HCT116 (cell line): ENCODE measurements around the gene FCHO1. TPM values are rescaled to one million over a fixed set of nuclear protein-coding genes. Genes with fewer than 3 reads are reported as not detected.

ENCODE experiments used
- ATAC-seq: fragments of 200-7000 bp; cut with Tn5 transposase; 2 replicates; pipeline ENCODE4 v1.9.1; 2020; ENCODE audit warnings: mild to moderate bottlenecking, moderate library complexity
- BruUV-seq: library from RNA; stranded (reverse); fragments of 400-500 nt; replicated peaks from 2 replicates; lab custom pipeline; 2021; lab: Mats Ljungman, UMichigan
- CTCF ChIA-PET: fragments of 300-600 bp; sonication (Branson Sonifier 250); formaldehyde crosslinking; loops from one replicate; lab custom pipeline; 2021; ENCODE audit warnings: antibody characterized with exemption; lab: Charles Lee
- POLR2A ChIA-PET: fragments of 300-600, 350-600 bp; sonication (Branson Sonifier 250); formaldehyde crosslinking; loops from one replicate; lab custom pipeline; 2021; ENCODE audit warnings: antibody characterized with exemption; lab: Charles Lee
- RAD21 ChIA-PET, 2 experiments: fragments of 300-600 bp; sonication (Branson Sonifier 250); formaldehyde crosslinking; loops; one replicate each; lab custom pipeline; 2023; ENCODE audit warnings: low total read pairs in 2 of 2; ENCODE audit not compliant: uncharacterized antibody in 2 of 2, unreplicated experiment in 2 of 2, low non-redundant PET in 1 of 2; lab: Charles Lee
- DNase-seq: peaks from one replicate; pipeline ENCODE4 v3.0.0-alpha.2; 2010; ENCODE audit warnings: low read depth, low spot score
- H2AFZ ChIP-seq: fragments of 200-600 bp; shearing (Covaris generic), sonication (generic); 2 replicates; pipeline ENCODE4 v1.6.1; 2017; ENCODE audit warnings: low read depth, mixed run types, mixed read lengths, antibody characterized with exemption, low read length; ENCODE audit not compliant: poor library complexity, severe bottlenecking
- H3K27ac ChIP-seq: 2 replicates; pipeline ENCODE4 v1.5.1; 2012; ENCODE audit warnings: low read depth, low read length
- H3K27me3 ChIP-seq: fragments of 200-600 bp; sonication (generic); 2 replicates; pipeline ENCODE4 v1.6.1; 2016; ENCODE audit warnings: mixed run types, low read length, mixed read lengths; ENCODE audit not compliant: insufficient read depth
- H3K36me3 ChIP-seq, 2 experiments: fragments of 200-500 bp in 1 of 2; fragments of 200-600 bp in 1 of 2; sonication (Bioruptor generic) in 1 of 2; sonication (generic) in 1 of 2; 2 replicates each; pipeline versions ENCODE4 v1.5.1 to v1.6.1; 2014 to 2016; ENCODE audit warnings: low read length in 2 of 2, inconsistent platforms in 1 of 2, mixed read lengths in 1 of 2, mixed run types in 1 of 2; ENCODE audit not compliant: insufficient read depth in 2 of 2, control insufficient read depth in 1 of 2
- H3K4me1 ChIP-seq, 2 experiments: fragments of 200-600 bp in 1 of 2; sonication (generic) in 1 of 2; 2 replicates each; pipeline versions ENCODE4 v1.5.1 to v1.6.1; 2012 to 2017; ENCODE audit warnings: low read length in 2 of 2, inconsistent platforms in 1 of 2, mild to moderate bottlenecking in 1 of 2, mixed read lengths in 1 of 2, mixed run types in 1 of 2, moderate library complexity in 1 of 2; ENCODE audit not compliant: insufficient read depth in 2 of 2, control insufficient read depth in 1 of 2
- H3K4me2 ChIP-seq: fragments of 200-600 bp; sonication (generic); 2 replicates; pipeline ENCODE4 v1.6.1; 2017; ENCODE audit warnings: mixed run types, low read length, mixed read lengths
- H3K4me3 ChIP-seq, 2 experiments: fragments of 200-600 bp in 1 of 2; sonication (generic) in 1 of 2; replicated peaks in 1 of 2; 2 replicates each; pipeline ENCODE4 v1.5.1; 2011 to 2016; ENCODE audit warnings: low read length in 2 of 2, control low read depth in 1 of 2, low read depth in 1 of 2, mild to moderate bottlenecking in 1 of 2, mixed read lengths in 1 of 2, mixed run types in 1 of 2
- H3K79me2 ChIP-seq: fragments of 200-600 bp; sonication (generic); 2 replicates; pipeline ENCODE4 v1.6.1; 2017; ENCODE audit warnings: mild to moderate bottlenecking, mixed run types, low read length, moderate library complexity, mixed read lengths; ENCODE audit not compliant: insufficient read depth
- H3K9ac ChIP-seq: fragments of 200-600 bp; sonication (generic); 2 replicates; pipeline ENCODE4 v1.6.1; 2016; ENCODE audit warnings: low read length, mixed read lengths
- H3K9me2 ChIP-seq: fragments of 200-600 bp; sonication (generic), shearing (Covaris generic); 2 replicates; pipeline ENCODE4 v1.6.1; 2017; ENCODE audit warnings: mixed run types, mild to moderate bottlenecking, moderate library complexity; ENCODE audit not compliant: insufficient read depth
- H3K9me3 ChIP-seq, 2 experiments: fragments of 200-500 bp in 1 of 2; fragments of 200-600 bp in 1 of 2; sonication (Bioruptor generic) in 1 of 2; sonication (generic) in 1 of 2; 2 replicates each; pipeline ENCODE4 v1.6.1; 2014 to 2017; ENCODE audit warnings: low read length in 2 of 2, mixed read lengths in 2 of 2, inconsistent platforms in 1 of 2, low read depth in 1 of 2, mild to moderate bottlenecking in 1 of 2, mixed run types in 1 of 2, moderate library complexity in 1 of 2; ENCODE audit not compliant: control insufficient read depth in 1 of 2, insufficient read depth in 1 of 2
- H4K20me1 ChIP-seq: fragments of 200-600 bp; sonication (generic), shearing (Covaris generic); 2 replicates; pipeline ENCODE4 v1.6.1; 2017; ENCODE audit warnings: mixed run types, mild to moderate bottlenecking, moderate library complexity; ENCODE audit not compliant: insufficient read depth
- MAX ChIP-seq: IDR thresholded peaks from 2 replicates; pipeline ENCODE4 v1.6.1; 2012
- POLR2AphosphoS5 ChIP-seq: IDR thresholded peaks from 2 replicates; pipeline ENCODE4 v1.6.1; 2011; ENCODE audit warnings: mild to moderate bottlenecking, low read depth, low read length, moderate library complexity
- SP1 ChIP-seq: IDR thresholded peaks from 2 replicates; pipeline ENCODE4 v1.6.1; 2012; ENCODE audit warnings: low read depth
- SRF ChIP-seq: IDR thresholded peaks from 2 replicates; pipeline ENCODE4 v1.6.1; 2012; ENCODE audit warnings: low read depth
- TCF7L2 ChIP-seq: IDR thresholded peaks from 2 replicates; pipeline ENCODE4 v1.7.0; 2011; ENCODE audit warnings: borderline replicate concordance, inconsistent platforms; ENCODE audit not compliant: insufficient read depth, insufficient read length; ENCODE audit errors: extremely low read depth
- YY1 ChIP-seq: IDR thresholded peaks from 2 replicates; pipeline ENCODE4 v1.6.1; 2011; ENCODE audit warnings: low read length, low read depth, moderate library complexity, mild to moderate bottlenecking; ENCODE audit not compliant: insufficient replicate concordance; ENCODE audit errors: extremely low read depth
- intact Hi-C: fragments of 100-400 bp; cut with micrococcal nuclease; formaldehyde crosslinking; loops from 2 replicates; pipeline ENCODE4 v1.10.0; 2022
- total RNA-seq: library from RNA; stranded (reverse); gene quantifications from one replicate; pipeline ENCODE4 v1.2.1, GENCODE V29; 2021; ENCODE audit not compliant: unreplicated experiment
- TF ChIP-seq, protein P1 (sequence below): IDR thresholded peaks from 2 replicates; pipeline ENCODE4 v1.6.1; 2012
- TF ChIP-seq, protein P2 (sequence below), 3 experiments: fragments of 200-600 bp in 1 of 3; sonication (generic) in 1 of 3; IDR thresholded peaks in 2 of 3; conservative IDR thresholded peaks in 1 of 3; 2 replicates each; pipeline ENCODE4 v1.5.1; 2012 to 2017; ENCODE audit warnings: low read depth in 2 of 3, low read length in 2 of 3, antibody characterized with exemption in 1 of 3, borderline replicate concordance in 1 of 3, control low read depth in 1 of 3, mild to moderate bottlenecking in 1 of 3, mixed read lengths in 1 of 3, mixed run types in 1 of 3, moderate library complexity in 1 of 3; ENCODE audit not compliant: insufficient read depth in 1 of 3

Gene FCHO1
- total RNA-seq, 1 experiment from 2014 or later, result 28.1 TPM

- no peaks in the 10 kb centered on the region for H3K79me2 ChIP-seq
- H4K20me1 ChIP-seq, result no peaks in the 10 kb centered on the region
- H3K9me2 ChIP-seq, result no peaks in the 10 kb centered on the region
- peak overlapping the region; percentile 23 for H2AFZ ChIP-seq
- ChIA-PET POLR2A (interaction anchor here (0.6 to 2.4 kb wide), 10 partner anchors 12 to 177 kb away, joined by 3 to 37 read pairs (median 5); partner anchors contain the start of genes B3GNT3 and RPL18A), CTCF (interaction anchor here (0.6 to 1.4 kb wide), 8 partner anchors 10 to 389 kb away, joined by 3 to 17 read pairs (median 4); partner anchors contain the start of gene RPL18A), RAD21 (interaction anchor here (0.6 to 1.0 kb wide), 3 partner anchors 13 to 28 kb away, joined by 3 to 4 read pairs (median 3); no protein-coding TSS in a partner anchor)
- peaks cover 12 to 26% of the 10 kb centered on the region in 2 experiments for H3K4me1 ChIP-seq
- peak overlapping the region; percentile 71 for H3K9ac ChIP-seq
- TF ChIP-seq SP1, result no peak
- peak; percentile 54; the same call in 1 of the 2 replicates for TF ChIP-seq MAX
- TF ChIP-seq, protein P1, sequence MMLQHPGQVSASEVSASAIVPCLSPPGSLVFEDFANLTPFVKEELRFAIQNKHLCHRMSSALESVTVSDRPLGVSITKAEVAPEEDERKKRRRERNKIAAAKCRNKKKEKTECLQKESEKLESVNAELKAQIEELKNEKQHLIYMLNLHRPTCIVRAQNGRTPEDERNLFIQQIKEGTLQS, result no peak
- TF ChIP-seq SRF, result no peak
- peak; percentile 52 for TF ChIP-seq POLR2AphosphoS5
- peak; percentile 15 for TF ChIP-seq TCF7L2
- TF ChIP-seq, protein P2, sequence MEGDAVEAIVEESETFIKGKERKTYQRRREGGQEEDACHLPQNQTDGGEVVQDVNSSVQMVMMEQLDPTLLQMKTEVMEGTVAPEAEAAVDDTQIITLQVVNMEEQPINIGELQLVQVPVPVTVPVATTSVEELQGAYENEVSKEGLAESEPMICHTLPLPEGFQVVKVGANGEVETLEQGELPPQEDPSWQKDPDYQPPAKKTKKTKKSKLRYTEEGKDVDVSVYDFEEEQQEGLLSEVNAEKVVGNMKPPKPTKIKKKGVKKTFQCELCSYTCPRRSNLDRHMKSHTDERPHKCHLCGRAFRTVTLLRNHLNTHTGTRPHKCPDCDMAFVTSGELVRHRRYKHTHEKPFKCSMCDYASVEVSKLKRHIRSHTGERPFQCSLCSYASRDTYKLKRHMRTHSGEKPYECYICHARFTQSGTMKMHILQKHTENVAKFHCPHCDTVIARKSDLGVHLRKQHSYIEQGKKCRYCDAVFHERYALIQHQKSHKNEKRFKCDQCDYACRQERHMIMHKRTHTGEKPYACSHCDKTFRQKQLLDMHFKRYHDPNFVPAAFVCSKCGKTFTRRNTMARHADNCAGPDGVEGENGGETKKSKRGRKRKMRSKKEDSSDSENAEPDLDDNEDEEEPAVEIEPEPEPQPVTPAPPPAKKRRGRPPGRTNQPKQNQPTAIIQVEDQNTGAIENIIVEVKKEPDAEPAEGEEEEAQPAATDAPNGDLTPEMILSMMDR (IDR thresholded peaks at IDR 0.05 in 2 of 3, conservative IDR thresholded peaks at IDR 0.05 in 1 of 3; ENCODE audit: borderline replicate concordance in 1 of 3, insufficient read depth in 1 of 3, low read depth in 2 of 3, low read length in 2 of 3), result 0 out of 6 replicates have a peak, but pooled peaks of 1 of the 3 experiments have one; percentile 16
- no peak for TF ChIP-seq YY1
- peak; percentile 79 for ATAC-seq
- H3K27ac ChIP-seq, result peak overlapping the region; percentile 97
- peak overlapping the region; percentile 95 for H3K4me2 ChIP-seq
- intact Hi-C loops, result no loop called here
- no peaks in the 10 kb centered on the region for H3K36me3 ChIP-seq
- no peaks in the 10 kb centered on the region for H3K9me3 ChIP-seq
- peak overlapping the region; percentile 52 to 68 for H3K4me3 ChIP-seq
- DNase-seq, result peak; percentile 72
- TSS peak; percentile 47 for BruUV-seq
- no peaks in the 10 kb centered on the region for H3K27me3 ChIP-seq
Measured at GRCh38 chr19:17829855-17830566, 78.7 kb downstream of the FCHO1 start.
